ENCODE data around the gene HOMER2. TPM values are rescaled to one million over a fixed set of nuclear protein-coding genes. Genes with fewer than 3 reads are reported as not detected.

The HOMER2 gene
- total and polyA plus RNA-seq, 2 of the 13 experiments (the other 11 are each of a cell fraction or from before 2014, with no cell fraction given) = 12.9 to 14.1 TPM

GRCh38 chr15:82916161-82916952 lies 36.2 kb downstream of the HOMER2 start:
- Histone ChIP-seq H3K4me1 (ENCODE audit: insufficient read depth, low read length) (peaks cover 57% of the 10 kb centered on the region), H4K20me1 (ENCODE audit: insufficient read depth, low read length) (no peaks in the 10 kb centered on the region), H3K27me3 (ENCODE audit: control insufficient read depth in 1 of 2, insufficient read depth in 2 of 2, low read length in 2 of 2) (no peaks in the 10 kb centered on the region), H3K9ac (ENCODE audit: insufficient read depth, low read depth, low read length) (no peak overlapping the region), H2AFZ (ENCODE audit: low read length) (no peak overlapping the region), H3K4me3 (replicated peaks in 1 of 3; ENCODE audit: insufficient read depth in 1 of 3, low read depth in 2 of 3, low read length in 3 of 3) (no peak overlapping the region), H3K79me2 (ENCODE audit: insufficient read depth, low read length) (no peaks in the 10 kb centered on the region), H3K4me2 (ENCODE audit: low read depth, low read length) (no peak overlapping the region), H3K9me3 (ENCODE audit: low read length) (no peaks in the 10 kb centered on the region), H3K36me3 (replicated peaks in 1 of 2; ENCODE audit: control insufficient read depth in 1 of 2, insufficient read depth in 2 of 2, low read length in 2 of 2) (no peaks in the 10 kb centered on the region), H3K27ac (ENCODE audit: extremely low read length, insufficient read depth, low read length) (no peak overlapping the region)
- DNase-seq (ENCODE audit: low spot score) = no peak
- ChIA-PET CTCF (ENCODE audit: low intra/inter-chr PET ratio, low total read pairs) (no interaction called here), POLR2A (interaction anchor here (0.6 kb wide), 1 partner anchor 166 kb away, joined by 3 read pairs; no protein-coding TSS in a partner anchor)
- WGBS (ENCODE audit: low lambda C conversion rate) = 82% methylated on average over 13 of the region's 13 CpGs
- no TSS peak for BruUV-seq (replicated peaks)
- intact Hi-C loops (cut with micrococcal nuclease; ENCODE audit: unreplicated experiment) (loop anchor here (5.0 kb wide), 2 partner anchors 36 to 59 kb away; partner anchors contain the start of gene HOMER2), in situ Hi-C loops (cut with HindIII; ENCODE audit: extremely low pct_ligation_motif_present, low pct_unique_long_range_greater_than_20kb) (loop anchor here (5.0 kb wide), 1 partner anchor 59 kb away; no protein-coding TSS in a partner anchor)
- FAIRE-seq = no peak
- ATAC-seq = no peak
- TF ChIP-seq HNRNPLL (IDR thresholded peaks at IDR 0.05; ENCODE audit: low read depth, low read length, poor library complexity, severe bottlenecking) (no peak), ATF5 (CRISPR knock-in tag; IDR thresholded peaks at IDR 0.05; ENCODE audit: low read depth) (no peak), FOXP1 (IDR thresholded peaks at IDR 0.05) (no peak), FOXP1 (CRISPR knock-in tag; IDR thresholded peaks at IDR 0.05) (no peak), ATF6 (CRISPR knock-in tag; conservative IDR thresholded peaks at IDR 0.05) (no peak), SRF (IDR thresholded peaks at IDR 0.05; ENCODE audit: low read depth, low read length) (no peak), KLF9 (CRISPR knock-in tag; IDR thresholded peaks at IDR 0.05; ENCODE audit: low read depth) (no peak), SAFB2 (CRISPR knock-in tag; IDR thresholded peaks at IDR 0.05; ENCODE audit: borderline replicate concordance, low read depth) (no peak)
- TF ChIP-seq, protein P1, sequence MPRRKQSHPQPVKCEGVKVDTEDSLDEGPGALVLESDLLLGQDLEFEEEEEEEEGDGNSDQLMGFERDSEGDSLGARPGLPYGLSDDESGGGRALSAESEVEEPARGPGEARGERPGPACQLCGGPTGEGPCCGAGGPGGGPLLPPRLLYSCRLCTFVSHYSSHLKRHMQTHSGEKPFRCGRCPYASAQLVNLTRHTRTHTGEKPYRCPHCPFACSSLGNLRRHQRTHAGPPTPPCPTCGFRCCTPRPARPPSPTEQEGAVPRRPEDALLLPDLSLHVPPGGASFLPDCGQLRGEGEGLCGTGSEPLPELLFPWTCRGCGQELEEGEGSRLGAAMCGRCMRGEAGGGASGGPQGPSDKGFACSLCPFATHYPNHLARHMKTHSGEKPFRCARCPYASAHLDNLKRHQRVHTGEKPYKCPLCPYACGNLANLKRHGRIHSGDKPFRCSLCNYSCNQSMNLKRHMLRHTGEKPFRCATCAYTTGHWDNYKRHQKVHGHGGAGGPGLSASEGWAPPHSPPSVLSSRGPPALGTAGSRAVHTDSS (CRISPR knock-in tag; conservative IDR thresholded peaks at IDR 0.05) = no peak
- TF ChIP-seq, protein P2, sequence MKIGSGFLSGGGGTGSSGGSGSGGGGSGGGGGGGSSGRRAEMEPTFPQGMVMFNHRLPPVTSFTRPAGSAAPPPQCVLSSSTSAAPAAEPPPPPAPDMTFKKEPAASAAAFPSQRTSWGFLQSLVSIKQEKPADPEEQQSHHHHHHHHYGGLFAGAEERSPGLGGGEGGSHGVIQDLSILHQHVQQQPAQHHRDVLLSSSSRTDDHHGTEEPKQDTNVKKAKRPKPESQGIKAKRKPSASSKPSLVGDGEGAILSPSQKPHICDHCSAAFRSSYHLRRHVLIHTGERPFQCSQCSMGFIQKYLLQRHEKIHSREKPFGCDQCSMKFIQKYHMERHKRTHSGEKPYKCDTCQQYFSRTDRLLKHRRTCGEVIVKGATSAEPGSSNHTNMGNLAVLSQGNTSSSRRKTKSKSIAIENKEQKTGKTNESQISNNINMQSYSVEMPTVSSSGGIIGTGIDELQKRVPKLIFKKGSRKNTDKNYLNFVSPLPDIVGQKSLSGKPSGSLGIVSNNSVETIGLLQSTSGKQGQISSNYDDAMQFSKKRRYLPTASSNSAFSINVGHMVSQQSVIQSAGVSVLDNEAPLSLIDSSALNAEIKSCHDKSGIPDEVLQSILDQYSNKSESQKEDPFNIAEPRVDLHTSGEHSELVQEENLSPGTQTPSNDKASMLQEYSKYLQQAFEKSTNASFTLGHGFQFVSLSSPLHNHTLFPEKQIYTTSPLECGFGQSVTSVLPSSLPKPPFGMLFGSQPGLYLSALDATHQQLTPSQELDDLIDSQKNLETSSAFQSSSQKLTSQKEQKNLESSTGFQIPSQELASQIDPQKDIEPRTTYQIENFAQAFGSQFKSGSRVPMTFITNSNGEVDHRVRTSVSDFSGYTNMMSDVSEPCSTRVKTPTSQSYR (CRISPR knock-in tag; IDR thresholded peaks at IDR 0.05; ENCODE audit: borderline replicate concordance) = no peak
- TF ChIP-seq, protein P3, sequence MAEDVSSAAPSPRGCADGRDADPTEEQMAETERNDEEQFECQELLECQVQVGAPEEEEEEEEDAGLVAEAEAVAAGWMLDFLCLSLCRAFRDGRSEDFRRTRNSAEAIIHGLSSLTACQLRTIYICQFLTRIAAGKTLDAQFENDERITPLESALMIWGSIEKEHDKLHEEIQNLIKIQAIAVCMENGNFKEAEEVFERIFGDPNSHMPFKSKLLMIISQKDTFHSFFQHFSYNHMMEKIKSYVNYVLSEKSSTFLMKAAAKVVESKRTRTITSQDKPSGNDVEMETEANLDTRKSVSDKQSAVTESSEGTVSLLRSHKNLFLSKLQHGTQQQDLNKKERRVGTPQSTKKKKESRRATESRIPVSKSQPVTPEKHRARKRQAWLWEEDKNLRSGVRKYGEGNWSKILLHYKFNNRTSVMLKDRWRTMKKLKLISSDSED (CRISPR knock-in tag; IDR thresholded peaks at IDR 0.05) = no peak
- TF ChIP-seq, protein P4, sequence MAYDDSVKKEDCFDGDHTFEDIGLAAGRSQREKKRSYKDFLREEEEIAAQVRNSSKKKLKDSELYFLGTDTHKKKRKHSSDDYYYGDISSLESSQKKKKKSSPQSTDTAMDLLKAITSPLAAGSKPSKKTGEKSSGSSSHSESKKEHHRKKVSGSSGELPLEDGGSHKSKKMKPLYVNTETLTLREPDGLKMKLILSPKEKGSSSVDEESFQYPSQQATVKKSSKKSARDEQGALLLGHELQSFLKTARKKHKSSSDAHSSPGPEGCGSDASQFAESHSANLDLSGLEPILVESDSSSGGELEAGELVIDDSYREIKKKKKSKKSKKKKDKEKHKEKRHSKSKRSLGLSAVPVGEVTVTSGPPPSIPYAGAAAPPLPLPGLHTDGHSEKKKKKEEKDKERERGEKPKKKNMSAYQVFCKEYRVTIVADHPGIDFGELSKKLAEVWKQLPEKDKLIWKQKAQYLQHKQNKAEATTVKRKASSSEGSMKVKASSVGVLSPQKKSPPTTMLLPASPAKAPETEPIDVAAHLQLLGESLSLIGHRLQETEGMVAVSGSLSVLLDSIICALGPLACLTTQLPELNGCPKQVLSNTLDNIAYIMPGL (CRISPR knock-in tag; IDR thresholded peaks at IDR 0.05; ENCODE audit: borderline replicate concordance in 1 of 2, low read depth in 1 of 2) = no peak
